OCI-LY7 (cell line): ENCODE measurements around the gene RAD51.

Experiments
- CTCF ChIP-seq: fragments of 200-600 bp; sonication (generic); conservative IDR thresholded peaks from 2 replicates; pipeline ENCODE4 v1.5.1; 2014; ENCODE audit warnings: mild to moderate bottlenecking, antibody characterized with exemption, low read length, moderate library complexity, mixed read lengths
- EZH2phosphoT487 ChIP-seq: fragments of 200-600 bp; sonication (generic); IDR thresholded peaks from 2 replicates; pipeline ENCODE4 v1.6.1; 2018; ENCODE audit warnings: low read depth, borderline replicate concordance, mild to moderate bottlenecking, mixed run types, antibody characterized with exemption, low read length, moderate library complexity, mixed read lengths

GRCh38 chr15:40743921-40744814, 49.2 kb downstream of the RAD51 start:
- TF ChIP-seq CTCF (0 out of 2 replicates have a peak, but pooled peaks have one; percentile 15), EZH2phosphoT487 (no peak)
